Bronchus fibroblast of lung (primary cell): ENCODE results near the gene FAM200A. TPM values are rescaled to one million over a fixed set of nuclear protein-coding genes. Genes with fewer than 3 reads are reported as not detected.

Experiments
- total RNA-seq: library from RNA; depleted of rRNA; stranded (reverse); fragments of >200 nt; gene quantifications from 2 replicates; pipeline ENCODE4 v1.2.3, GENCODE V29; 2015

Gene FAM200A
- 4.4 and 4.9 TPM in 2 replicates for total RNA-seq

GRCh38 chr7:99551767-99552463, at the start of gene FAM200A:
Gene FAM200A, minus strand, starts transcription at chr7:99552114. Its CDS starts 3,707 bp downstream, at chr7:99548407.

GRCh38 chr7:99597762-99598501, 46.0 kb upstream of the FAM200A start, which contains the start of gene TMEM225B:
Gene TMEM225B, plus strand, starts transcription at chr7:99598267. Its CDS starts 6,122 bp downstream, at chr7:99604389.

DNA sequence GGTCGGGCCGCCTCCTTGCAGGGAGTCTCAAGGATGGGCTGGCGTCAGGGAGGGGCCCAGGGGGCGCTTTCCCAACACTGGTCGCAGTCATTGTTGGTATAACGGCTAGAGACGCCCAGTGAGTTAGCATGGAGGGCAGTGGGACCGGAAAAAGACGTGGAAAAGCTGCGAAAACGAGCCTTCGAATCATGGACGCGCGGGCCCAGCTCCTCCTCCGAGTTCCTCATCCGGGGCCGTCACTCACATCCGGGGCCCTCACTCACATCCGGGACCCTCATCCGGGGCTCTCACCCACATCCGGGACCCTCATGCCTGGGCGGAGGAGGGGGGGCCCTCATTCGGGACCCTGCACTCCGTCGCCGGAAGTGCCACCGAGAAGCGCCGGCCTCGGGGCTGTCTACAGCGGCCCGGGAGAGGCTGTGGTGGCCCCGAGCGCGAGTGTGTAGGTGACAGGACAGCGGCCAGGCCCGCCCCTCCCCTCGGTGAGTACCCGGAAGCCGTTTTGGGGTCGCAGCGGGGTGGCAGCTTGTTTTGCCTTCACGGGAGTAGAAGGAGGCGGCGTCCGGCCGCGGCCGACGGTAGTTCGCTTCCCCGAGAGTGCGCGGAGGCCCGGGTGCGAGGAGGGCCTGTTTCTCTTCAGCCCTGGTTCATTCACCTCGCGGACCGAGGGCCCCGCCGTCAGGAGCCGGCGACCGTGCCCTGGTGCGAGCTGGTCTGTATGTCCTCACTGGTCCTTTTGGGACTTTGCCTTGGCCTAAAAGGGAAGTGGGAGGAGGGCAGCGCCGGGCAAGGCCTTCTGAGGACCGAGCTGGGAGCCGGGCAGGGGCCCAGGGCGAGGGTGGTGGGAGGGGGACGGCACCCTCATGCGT, 6.6 kb upstream of the FAM200A start, which contains the start of gene ZNF655:
Gene ZNF655 (plus strand): TSS at position 337 of the 869 bp plus-strand sequence. CDS start 1,918 bp downstream, outside the sequence.

DNA sequence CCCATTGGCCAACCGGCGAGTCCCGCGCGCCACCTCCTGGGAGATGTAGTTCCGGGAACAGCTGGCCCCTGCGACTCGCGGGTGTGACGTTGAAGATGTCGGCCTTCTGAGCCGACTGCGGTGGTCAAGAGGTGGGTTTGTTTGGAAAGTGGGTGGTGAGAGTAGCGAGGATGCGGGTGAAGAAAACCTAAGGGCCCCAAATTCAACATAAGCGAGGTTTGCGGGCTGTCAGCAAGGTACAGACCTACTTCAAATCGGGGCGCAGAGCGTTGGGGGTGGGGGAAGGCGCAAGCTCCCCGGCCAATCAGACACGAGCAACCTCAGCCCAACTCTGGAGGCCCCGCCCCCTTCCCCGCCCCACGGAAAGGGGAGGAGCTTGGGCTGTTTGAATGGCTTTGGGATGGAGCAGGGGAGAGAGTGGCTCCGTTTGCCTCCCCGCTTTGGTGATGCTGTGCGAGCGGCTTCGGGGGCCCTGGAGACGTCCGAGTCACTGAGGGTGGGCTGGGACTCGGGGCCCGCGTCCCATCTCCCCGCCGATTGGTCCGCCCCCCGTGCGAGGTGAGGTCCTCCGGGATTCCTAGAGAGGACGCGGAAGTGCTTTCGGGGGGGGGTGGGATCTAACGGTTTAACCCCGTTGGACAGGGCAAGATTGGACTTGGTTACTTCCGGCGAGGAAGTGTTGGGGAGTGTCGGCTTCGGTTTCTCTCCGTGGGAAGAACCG, 47.2 kb downstream of the FAM200A start, which contains the start of gene ZKSCAN5:
Gene ZKSCAN5 (plus strand): TSS at position 60 of the 721 bp plus-strand sequence. CDS start 1,383 bp downstream, outside the sequence.

DNA sequence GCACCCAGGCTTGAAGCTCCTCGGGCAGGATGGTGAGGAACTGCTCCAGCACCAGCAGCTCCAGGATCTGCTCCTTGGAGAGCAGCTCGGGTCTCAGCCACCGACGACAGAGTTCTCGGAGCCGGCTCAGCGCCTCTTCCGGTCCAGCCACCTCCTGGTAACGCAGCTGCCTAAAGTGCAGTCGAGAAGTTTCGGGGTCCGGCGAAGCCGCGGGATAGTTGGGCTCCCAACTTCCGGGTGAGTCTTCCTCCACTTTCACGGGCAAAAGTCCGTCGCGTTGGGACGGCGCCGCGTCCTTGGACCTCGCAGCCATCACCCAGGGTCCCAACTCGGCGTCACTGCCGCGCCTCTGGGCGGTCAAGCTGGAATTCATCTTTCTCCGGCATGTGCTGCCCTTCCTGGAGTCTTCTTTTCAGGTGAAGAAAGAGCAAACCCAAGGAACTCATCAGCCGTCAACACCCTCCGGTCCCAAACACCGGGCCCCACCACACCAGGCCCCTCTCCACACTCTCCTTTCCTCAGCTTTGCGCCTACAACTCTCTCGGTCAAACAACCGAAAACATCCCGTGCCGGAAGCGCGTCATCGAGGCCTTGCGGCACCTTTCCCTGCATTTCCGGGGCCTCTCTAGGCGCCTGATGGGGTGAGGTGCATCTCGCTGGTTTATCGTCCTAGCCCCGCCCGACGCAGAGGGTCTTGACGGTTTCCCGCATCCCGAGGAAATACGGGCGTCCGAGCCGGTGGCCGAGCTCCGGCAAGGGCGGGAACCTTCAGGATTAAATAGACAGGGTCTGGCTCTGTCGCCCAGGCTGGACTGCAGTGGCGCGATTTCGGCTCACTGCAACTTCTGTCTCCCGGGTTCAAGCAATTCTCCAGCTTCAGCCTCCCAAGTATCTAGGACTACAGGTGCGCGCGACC, 51.9 kb downstream of the FAM200A start, which contains the start of gene ZNF394:
Gene ZNF394 (minus strand): TSS at position 561 of the 916 bp plus-strand sequence. CDS start 188 bp downstream, at position 373.

Other genes starting within 250 kb of the FAM200A start
- 260 and 302 TPM in 2 replicates for gene ARPC1A, start 226.2 kb downstream of the FAM200A start, total RNA-seq
- 288 and 293 TPM in 2 replicates for gene ARPC1B, start 177.4 kb downstream of the FAM200A start, total RNA-seq
- 122 and 204 TPM in 2 replicates for gene PDAP1, start 143.5 kb downstream of the FAM200A start, total RNA-seq
- 127 and 130 TPM in 2 replicates for gene BUD31, start 143.1 kb downstream of the FAM200A start, total RNA-seq
- gene PTCD1, start 113.3 kb downstream of the FAM200A start, total RNA-seq = 4.3 and 4.4 TPM in 2 replicates
- gene CPSF4, start 113.2 kb downstream of the FAM200A start, total RNA-seq = 29.4 and 31.3 TPM in 2 replicates
- 2,573 and 3,117 TPM in 2 replicates for gene ATP5MF, start 85.9 kb downstream of the FAM200A start, total RNA-seq
- gene ZNF789, start 79.2 kb downstream of the FAM200A start, total RNA-seq = 4.7 and 5.8 TPM in 2 replicates
- 10.3 and 10.4 TPM in 2 replicates for gene ZNF394, start 51.8 kb downstream of the FAM200A start, total RNA-seq
- gene ZKSCAN5, start 47.5 kb downstream of the FAM200A start, total RNA-seq = 7.9 and 8.5 TPM in 2 replicates
- gene ZNF655, start 6.5 kb upstream of the FAM200A start, total RNA-seq = 45.1 and 51.9 TPM in 2 replicates
- gene TMEM225B, start 46.2 kb upstream of the FAM200A start, total RNA-seq = 0.17 and 0.59 TPM in 2 replicates
- 4.6 and 4.7 TPM in 2 replicates for gene ZSCAN25, start 64.8 kb upstream of the FAM200A start, total RNA-seq
- gene CYP3A5, start 127.9 kb upstream of the FAM200A start, total RNA-seq = 0.15 TPM in 1 of 2 replicates, not detected in the other
- 0.34 TPM in 1 of 2 replicates, not detected in the other for gene CYP3A7, start 183.1 kb upstream of the FAM200A start, total RNA-seq
- not detected in 2 replicates for gene CYP3A4, start 232.1 kb upstream of the FAM200A start, total RNA-seq